Neural cell (in vitro differentiated cells): ENCODE results near the gene CBFA2T3. TPM values are rescaled to one million over a fixed set of nuclear protein-coding genes. Genes with fewer than 3 reads are reported as not detected.

Source experiments
- H2AFZ ChIP-seq: fragments of 200-600, 300-800 bp; sonication (generic), shearing (Covaris generic); 2 replicates; pipeline ENCODE4 v1.6.0; 2014; ENCODE audit warnings: low read depth, mild to moderate bottlenecking, antibody characterized with exemption, low read length, moderate library complexity
- H3F3A ChIP-seq: fragments of 200-600 bp; shearing (Covaris generic); 2 replicates; pipeline ENCODE4 v1.6.1; 2016; ENCODE audit warnings: mild to moderate bottlenecking, moderate library complexity, mixed read lengths, antibody characterized with exemption, low read length; ENCODE audit not compliant: insufficient read depth, poor library complexity, severe bottlenecking
- H3K27ac ChIP-seq: fragments of 200-600, 300-800 bp; sonication (generic), shearing (Covaris generic); 2 replicates; pipeline ENCODE4 v1.5.1; 2014; ENCODE audit warnings: mild to moderate bottlenecking, low read length, moderate library complexity
- H3K27me3 ChIP-seq: fragments of 300-800, 200-600 bp; sonication (generic), shearing (Covaris generic); 2 replicates; pipeline ENCODE4 v1.6.0; 2014; ENCODE audit warnings: mild to moderate bottlenecking, low read depth, low read length, moderate library complexity; ENCODE audit not compliant: insufficient read depth
- H3K36me3 ChIP-seq: fragments of 300-800, 200-600 bp; sonication (generic), shearing (Covaris generic); 2 replicates; pipeline ENCODE4 v1.5.1; 2014; ENCODE audit warnings: mild to moderate bottlenecking, antibody characterized with exemption, low read length, moderate library complexity; ENCODE audit not compliant: insufficient read depth
- H3K4me2 ChIP-seq: fragments of 300-800, 200-600 bp; sonication (generic), shearing (Covaris generic); 2 replicates; pipeline ENCODE4 v1.6.0; 2014; ENCODE audit warnings: mild to moderate bottlenecking, low read length
- H3K4me3 ChIP-seq: fragments of 300-800, 200-600 bp; sonication (generic), shearing (Covaris generic); 2 replicates; pipeline ENCODE4 v1.5.1; 2014; ENCODE audit warnings: mild to moderate bottlenecking, low read length, moderate library complexity
- H3K79me2 ChIP-seq: fragments of 200-600 bp; shearing (Covaris generic); replicated peaks from 2 replicates; pipeline ENCODE4 v1.6.0; 2014; ENCODE audit warnings: mild to moderate bottlenecking, low read length, moderate library complexity; ENCODE audit not compliant: insufficient read depth
- H3K9ac ChIP-seq: fragments of 300-800, 200-600 bp; sonication (generic), shearing (Covaris generic); 2 replicates; pipeline ENCODE4 v1.6.1; 2016; ENCODE audit warnings: mild to moderate bottlenecking, low read length, mixed read lengths
- H3K9me2 ChIP-seq: fragments of 200-600 bp; shearing (Covaris generic); 2 replicates; pipeline ENCODE4 v1.6.1; 2016; ENCODE audit warnings: mild to moderate bottlenecking, low read length, mixed read lengths; ENCODE audit not compliant: insufficient read depth
- H3K9me3 ChIP-seq: fragments of 200-600, 300-800 bp; sonication (generic), shearing (Covaris generic); 2 replicates; pipeline ENCODE4 v1.6.1; 2016; ENCODE audit warnings: mild to moderate bottlenecking, mixed run types, low read length, moderate library complexity, mixed read lengths
- H4K20me1 ChIP-seq: fragments of 200-600 bp; shearing (Covaris generic); 2 replicates; pipeline ENCODE4 v1.6.1; 2016; ENCODE audit warnings: mild to moderate bottlenecking, mixed run types; ENCODE audit not compliant: insufficient read depth
- EP300 ChIP-seq: fragments of 450-650 bp; conservative IDR thresholded peaks from 2 replicates; pipeline ENCODE4 v1.6.1; 2014; ENCODE audit warnings: antibody characterized with exemption, mild to moderate bottlenecking, moderate library complexity; ENCODE audit not compliant: poor library complexity, severe bottlenecking
- EZH2 ChIP-seq: fragments of 200-600, 300-800 bp; shearing (Covaris generic), sonication (generic); IDR thresholded peaks from 2 replicates; pipeline ENCODE4 v1.6.1; 2014; ENCODE audit warnings: antibody characterized with exemption, low read length, borderline replicate concordance, mild to moderate bottlenecking; ENCODE audit not compliant: insufficient read depth, poor library complexity, severe bottlenecking
- MXI1 ChIP-seq: fragments of 450-650 bp; conservative IDR thresholded peaks from 2 replicates; pipeline ENCODE4 v1.6.1; 2014; ENCODE audit warnings: antibody characterized with exemption, mild to moderate bottlenecking; ENCODE audit not compliant: poor library complexity, severe bottlenecking
- POLR2AphosphoS5 ChIP-seq: IDR thresholded peaks from 2 replicates; pipeline ENCODE4 v1.6.1; 2012
- RAD21 ChIP-seq: fragments of 450-650 bp; conservative IDR thresholded peaks from 2 replicates; pipeline ENCODE4 v1.6.1; 2014; ENCODE audit warnings: antibody characterized with exemption, mild to moderate bottlenecking, moderate library complexity
- SMC3 ChIP-seq: fragments of 450-650 bp; conservative IDR thresholded peaks from 2 replicates; pipeline ENCODE4 v1.6.1; 2014; ENCODE audit warnings: antibody characterized with exemption, mild to moderate bottlenecking, moderate library complexity; ENCODE audit not compliant: poor library complexity
- TAF1 ChIP-seq: IDR thresholded peaks from 2 replicates; pipeline ENCODE4 v1.6.1; 2012; ENCODE audit warnings: low read depth
- polyA plus RNA-seq: library from polyadenylated mRNA; depleted of rRNA; stranded (reverse); fragments of >200 nt; gene quantifications from 2 replicates; pipeline ENCODE4 v1.2.3, GENCODE V29; 2014
- TF ChIP-seq, protein P1 (sequence below): fragments of 450-650 bp; IDR thresholded peaks from 2 replicates; pipeline ENCODE4 v1.5.1; 2014; ENCODE audit warnings: antibody characterized with exemption, mild to moderate bottlenecking, moderate library complexity; ENCODE audit not compliant: poor library complexity, severe bottlenecking
- TF ChIP-seq, protein P2 (sequence below): IDR thresholded peaks from 2 replicates; pipeline ENCODE4 v1.6.1; 2012; ENCODE audit warnings: borderline replicate concordance

CBFA2T3 gene
- polyA plus RNA-seq, 1 donor from 2014 or later, result 2.1 TPM

DNA sequence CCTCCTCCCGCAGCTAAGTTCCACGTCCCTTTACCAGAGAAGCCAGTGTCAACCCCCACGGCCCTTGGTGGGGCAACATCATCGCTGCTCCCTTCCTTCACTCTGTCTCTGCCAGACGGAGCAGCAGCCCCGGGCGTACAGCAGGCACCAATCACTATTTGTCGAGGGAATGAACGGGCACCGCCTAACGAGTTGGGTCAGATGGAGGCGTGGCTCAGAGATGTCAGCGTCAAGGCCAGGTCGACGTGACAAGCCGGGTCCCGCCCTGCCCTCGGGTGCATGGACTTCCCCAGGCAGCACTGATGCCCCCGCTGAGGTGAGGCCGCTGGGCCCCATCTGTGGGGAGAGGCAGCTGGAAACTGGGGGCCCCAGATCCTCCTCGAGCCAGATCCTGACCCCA, 50.0 kb downstream of the CBFA2T3 start:
- H4K20me1 ChIP-seq, result no peaks in the 10 kb centered on the region
- no peaks in the 10 kb centered on the region for H3K36me3 ChIP-seq
- no peaks in the 10 kb centered on the region for H3K79me2 ChIP-seq
- H3K4me3 ChIP-seq, result no peak overlapping the region
- TF ChIP-seq, protein P1, sequence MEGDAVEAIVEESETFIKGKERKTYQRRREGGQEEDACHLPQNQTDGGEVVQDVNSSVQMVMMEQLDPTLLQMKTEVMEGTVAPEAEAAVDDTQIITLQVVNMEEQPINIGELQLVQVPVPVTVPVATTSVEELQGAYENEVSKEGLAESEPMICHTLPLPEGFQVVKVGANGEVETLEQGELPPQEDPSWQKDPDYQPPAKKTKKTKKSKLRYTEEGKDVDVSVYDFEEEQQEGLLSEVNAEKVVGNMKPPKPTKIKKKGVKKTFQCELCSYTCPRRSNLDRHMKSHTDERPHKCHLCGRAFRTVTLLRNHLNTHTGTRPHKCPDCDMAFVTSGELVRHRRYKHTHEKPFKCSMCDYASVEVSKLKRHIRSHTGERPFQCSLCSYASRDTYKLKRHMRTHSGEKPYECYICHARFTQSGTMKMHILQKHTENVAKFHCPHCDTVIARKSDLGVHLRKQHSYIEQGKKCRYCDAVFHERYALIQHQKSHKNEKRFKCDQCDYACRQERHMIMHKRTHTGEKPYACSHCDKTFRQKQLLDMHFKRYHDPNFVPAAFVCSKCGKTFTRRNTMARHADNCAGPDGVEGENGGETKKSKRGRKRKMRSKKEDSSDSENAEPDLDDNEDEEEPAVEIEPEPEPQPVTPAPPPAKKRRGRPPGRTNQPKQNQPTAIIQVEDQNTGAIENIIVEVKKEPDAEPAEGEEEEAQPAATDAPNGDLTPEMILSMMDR, result no peak
- TF ChIP-seq EZH2, result no peak
- no peak for TF ChIP-seq RAD21
- no peak for TF ChIP-seq EP300
- TF ChIP-seq TAF1, result no peak
- no peak for TF ChIP-seq POLR2AphosphoS5
- TF ChIP-seq, protein P2, sequence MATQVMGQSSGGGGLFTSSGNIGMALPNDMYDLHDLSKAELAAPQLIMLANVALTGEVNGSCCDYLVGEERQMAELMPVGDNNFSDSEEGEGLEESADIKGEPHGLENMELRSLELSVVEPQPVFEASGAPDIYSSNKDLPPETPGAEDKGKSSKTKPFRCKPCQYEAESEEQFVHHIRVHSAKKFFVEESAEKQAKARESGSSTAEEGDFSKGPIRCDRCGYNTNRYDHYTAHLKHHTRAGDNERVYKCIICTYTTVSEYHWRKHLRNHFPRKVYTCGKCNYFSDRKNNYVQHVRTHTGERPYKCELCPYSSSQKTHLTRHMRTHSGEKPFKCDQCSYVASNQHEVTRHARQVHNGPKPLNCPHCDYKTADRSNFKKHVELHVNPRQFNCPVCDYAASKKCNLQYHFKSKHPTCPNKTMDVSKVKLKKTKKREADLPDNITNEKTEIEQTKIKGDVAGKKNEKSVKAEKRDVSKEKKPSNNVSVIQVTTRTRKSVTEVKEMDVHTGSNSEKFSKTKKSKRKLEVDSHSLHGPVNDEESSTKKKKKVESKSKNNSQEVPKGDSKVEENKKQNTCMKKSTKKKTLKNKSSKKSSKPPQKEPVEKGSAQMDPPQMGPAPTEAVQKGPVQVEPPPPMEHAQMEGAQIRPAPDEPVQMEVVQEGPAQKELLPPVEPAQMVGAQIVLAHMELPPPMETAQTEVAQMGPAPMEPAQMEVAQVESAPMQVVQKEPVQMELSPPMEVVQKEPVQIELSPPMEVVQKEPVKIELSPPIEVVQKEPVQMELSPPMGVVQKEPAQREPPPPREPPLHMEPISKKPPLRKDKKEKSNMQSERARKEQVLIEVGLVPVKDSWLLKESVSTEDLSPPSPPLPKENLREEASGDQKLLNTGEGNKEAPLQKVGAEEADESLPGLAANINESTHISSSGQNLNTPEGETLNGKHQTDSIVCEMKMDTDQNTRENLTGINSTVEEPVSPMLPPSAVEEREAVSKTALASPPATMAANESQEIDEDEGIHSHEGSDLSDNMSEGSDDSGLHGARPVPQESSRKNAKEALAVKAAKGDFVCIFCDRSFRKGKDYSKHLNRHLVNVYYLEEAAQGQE, result no peak
- TF ChIP-seq SMC3, result no peak
- TF ChIP-seq MXI1, result no peak
- no peaks in the 10 kb centered on the region for H3F3A ChIP-seq
- H2AFZ ChIP-seq, result no peak overlapping the region
- H3K9me3 ChIP-seq, result no peaks in the 10 kb centered on the region
- H3K9ac ChIP-seq, result no peak overlapping the region
- no peaks in the 10 kb centered on the region for H3K9me2 ChIP-seq
- no peaks in the 10 kb centered on the region for H3K27me3 ChIP-seq
- no peak overlapping the region for H3K4me2 ChIP-seq
- H3K27ac ChIP-seq, result no peak overlapping the region

DNA sequence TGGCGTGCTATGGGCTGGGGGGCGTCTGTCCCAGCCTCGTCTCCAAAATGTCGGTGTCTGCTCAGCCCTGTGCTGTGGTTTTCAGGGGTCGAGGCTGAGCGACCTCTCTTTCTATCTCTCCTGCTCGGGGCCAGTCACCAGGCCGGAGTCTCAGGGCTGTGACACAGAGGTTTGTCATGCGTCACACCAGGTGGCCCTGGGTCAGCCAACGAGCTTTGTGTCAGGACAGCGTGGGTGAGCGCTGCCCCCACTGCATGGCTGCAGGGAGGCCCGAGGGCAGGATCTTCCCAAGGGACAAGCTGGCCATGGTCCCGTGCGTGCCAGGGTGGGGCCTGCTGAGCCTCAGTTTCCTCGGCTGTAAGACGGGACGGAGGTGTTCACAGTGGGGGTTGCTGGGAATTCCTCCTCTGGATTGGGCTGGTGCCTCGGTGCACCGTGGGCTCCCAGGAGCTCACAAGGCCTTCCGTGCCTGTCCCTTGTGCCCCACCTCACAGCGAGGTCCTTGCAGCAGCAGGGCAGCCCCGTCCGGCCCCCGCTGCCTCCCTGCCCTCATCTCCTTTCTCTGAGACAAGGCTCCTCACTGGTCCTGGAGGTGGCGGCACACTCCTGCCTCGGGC, 50.5 kb downstream of the CBFA2T3 start:
- Histone ChIP-seq H3K79me2 (no peaks in the 10 kb centered on the region), H3K9me2 (no peaks in the 10 kb centered on the region), H3K27ac (no peak overlapping the region), H3K9me3 (no peaks in the 10 kb centered on the region), H3F3A (no peaks in the 10 kb centered on the region), H3K9ac (no peak overlapping the region), H3K27me3 (no peaks in the 10 kb centered on the region), H2AFZ (no peak overlapping the region), H3K4me3 (no peak overlapping the region), H4K20me1 (no peaks in the 10 kb centered on the region), H3K36me3 (no peaks in the 10 kb centered on the region), H3K4me2 (no peak overlapping the region)
- TF ChIP-seq EZH2 (no peak), RAD21 (no peak), EP300 (no peak), TAF1 (no peak), SMC3 (no peak), MXI1 (no peak), POLR2AphosphoS5 (no peak)
- TF ChIP-seq, protein P2, result no peak
- TF ChIP-seq, protein P1, result no peak
